Central memory CD4-positive, alpha-beta T cell (primary cell): ENCODE measurements around the gene TRIP11.

ENCODE experiments used
- DNase-seq: peaks from one replicate; pipeline ENCODE4 v3.0.0; 2022

TRIP11 gene

GRCh38 chr14:92009604-92010003, 30.3 kb downstream of the TRIP11 start:
- DNase-seq: no peak

GRCh38 chr14:92005019-92005418, 34.8 kb downstream of the TRIP11 start:
- DNase-seq: peak; percentile 7

GRCh38 chr14:92004062-92004461, 35.8 kb downstream of the TRIP11 start:
- DNase-seq: no peak

GRCh38 chr14:91998667-91999570, 40.9 kb downstream of the TRIP11 start:
- DNase-seq: no peak

- no peak for DNase-seq
These were observed 42.4 kb downstream of the TRIP11 start for GRCh38 chr14:91997492-91997891.

GRCh38 chr14:91996948-91997371, 42.9 kb downstream of the TRIP11 start:
- peak; percentile 24 for DNase-seq

GRCh38 chr14:91987192-91987591, 52.7 kb downstream of the TRIP11 start:
- DNase-seq: no peak

GRCh38 chr14:91985521-91986255, 54.2 kb downstream of the TRIP11 start:
- DNase-seq: no peak

GRCh38 chr14:91985008-91985407, 54.9 kb downstream of the TRIP11 start:
- DNase-seq: no peak

GRCh38 chr14:91983588-91983987, 56.3 kb downstream of the TRIP11 start:
- DNase-seq: no peak

GRCh38 chr14:91980157-91980556, 59.7 kb downstream of the TRIP11 start:
- DNase-seq: no peak

- DNase-seq: no peak
These were observed 62.0 kb downstream of the TRIP11 start for GRCh38 chr14:91977884-91978283.

- DNase-seq: no peak
These were observed 64.1 kb downstream of the TRIP11 start for GRCh38 chr14:91975763-91976162.

GRCh38 chr14:91971188-91971778, 68.6 kb downstream of the TRIP11 start:
- DNase-seq: no peak

GRCh38 chr14:91968280-91968679, 71.6 kb downstream of the TRIP11 start:
- peak; percentile 35 for DNase-seq

- DNase-seq: no peak
These were observed 75.1 kb downstream of the TRIP11 start for GRCh38 chr14:91964724-91965123.

- no peak for DNase-seq
These were observed 75.8 kb downstream of the TRIP11 start for GRCh38 chr14:91964011-91964410.

GRCh38 chr14:91963465-91963864, 76.4 kb downstream of the TRIP11 start:
- DNase-seq: no peak

GRCh38 chr14:91961297-91962220, 78.3 kb downstream of the TRIP11 start:
- no peak for DNase-seq

GRCh38 chr14:91957876-91958313, 82.0 kb downstream of the TRIP11 start:
- no peak for DNase-seq

GRCh38 chr14:91956616-91957015, 83.2 kb downstream of the TRIP11 start:
- no peak for DNase-seq

- no peak for DNase-seq
These were observed 84.7 kb downstream of the TRIP11 start for GRCh38 chr14:91955168-91955567.
